Neural cell (in vitro differentiated cells): Measurements from ENCODE around the gene BMP2K. TPM values are rescaled to one million over a fixed set of nuclear protein-coding genes. Genes with fewer than 3 reads are reported as not detected.

ENCODE experiments used
- H2AFZ ChIP-seq: fragments of 200-600, 300-800 bp; sonication (generic), shearing (Covaris generic); 2 replicates; pipeline ENCODE4 v1.6.0; 2014; ENCODE audit warnings: low read depth, mild to moderate bottlenecking, antibody characterized with exemption, low read length, moderate library complexity
- H3F3A ChIP-seq: fragments of 200-600 bp; shearing (Covaris generic); 2 replicates; pipeline ENCODE4 v1.6.1; 2016; ENCODE audit warnings: mild to moderate bottlenecking, moderate library complexity, mixed read lengths, antibody characterized with exemption, low read length; ENCODE audit not compliant: insufficient read depth, poor library complexity, severe bottlenecking
- H3K27ac ChIP-seq: fragments of 200-600, 300-800 bp; sonication (generic), shearing (Covaris generic); 2 replicates; pipeline ENCODE4 v1.5.1; 2014; ENCODE audit warnings: mild to moderate bottlenecking, low read length, moderate library complexity
- H3K27me3 ChIP-seq: fragments of 300-800, 200-600 bp; sonication (generic), shearing (Covaris generic); 2 replicates; pipeline ENCODE4 v1.6.0; 2014; ENCODE audit warnings: mild to moderate bottlenecking, low read depth, low read length, moderate library complexity; ENCODE audit not compliant: insufficient read depth
- H3K36me3 ChIP-seq: fragments of 300-800, 200-600 bp; sonication (generic), shearing (Covaris generic); 2 replicates; pipeline ENCODE4 v1.5.1; 2014; ENCODE audit warnings: mild to moderate bottlenecking, antibody characterized with exemption, low read length, moderate library complexity; ENCODE audit not compliant: insufficient read depth
- H3K4me2 ChIP-seq: fragments of 300-800, 200-600 bp; sonication (generic), shearing (Covaris generic); 2 replicates; pipeline ENCODE4 v1.6.0; 2014; ENCODE audit warnings: mild to moderate bottlenecking, low read length
- H3K4me3 ChIP-seq: fragments of 300-800, 200-600 bp; sonication (generic), shearing (Covaris generic); 2 replicates; pipeline ENCODE4 v1.5.1; 2014; ENCODE audit warnings: mild to moderate bottlenecking, low read length, moderate library complexity
- H3K79me2 ChIP-seq: fragments of 200-600 bp; shearing (Covaris generic); replicated peaks from 2 replicates; pipeline ENCODE4 v1.6.0; 2014; ENCODE audit warnings: mild to moderate bottlenecking, low read length, moderate library complexity; ENCODE audit not compliant: insufficient read depth
- H3K9ac ChIP-seq: fragments of 300-800, 200-600 bp; sonication (generic), shearing (Covaris generic); 2 replicates; pipeline ENCODE4 v1.6.1; 2016; ENCODE audit warnings: mild to moderate bottlenecking, low read length, mixed read lengths
- H3K9me2 ChIP-seq: fragments of 200-600 bp; shearing (Covaris generic); 2 replicates; pipeline ENCODE4 v1.6.1; 2016; ENCODE audit warnings: mild to moderate bottlenecking, low read length, mixed read lengths; ENCODE audit not compliant: insufficient read depth
- H3K9me3 ChIP-seq: fragments of 200-600, 300-800 bp; sonication (generic), shearing (Covaris generic); 2 replicates; pipeline ENCODE4 v1.6.1; 2016; ENCODE audit warnings: mild to moderate bottlenecking, mixed run types, low read length, moderate library complexity, mixed read lengths
- H4K20me1 ChIP-seq: fragments of 200-600 bp; shearing (Covaris generic); 2 replicates; pipeline ENCODE4 v1.6.1; 2016; ENCODE audit warnings: mild to moderate bottlenecking, mixed run types; ENCODE audit not compliant: insufficient read depth
- CTCF ChIP-seq: fragments of 450-650 bp; IDR thresholded peaks from 2 replicates; pipeline ENCODE4 v1.5.1; 2014; ENCODE audit warnings: antibody characterized with exemption, mild to moderate bottlenecking, moderate library complexity; ENCODE audit not compliant: poor library complexity, severe bottlenecking
- EP300 ChIP-seq: fragments of 450-650 bp; conservative IDR thresholded peaks from 2 replicates; pipeline ENCODE4 v1.6.1; 2014; ENCODE audit warnings: antibody characterized with exemption, mild to moderate bottlenecking, moderate library complexity; ENCODE audit not compliant: poor library complexity, severe bottlenecking
- EZH2 ChIP-seq: fragments of 200-600, 300-800 bp; shearing (Covaris generic), sonication (generic); IDR thresholded peaks from 2 replicates; pipeline ENCODE4 v1.6.1; 2014; ENCODE audit warnings: antibody characterized with exemption, low read length, borderline replicate concordance, mild to moderate bottlenecking; ENCODE audit not compliant: insufficient read depth, poor library complexity, severe bottlenecking
- MXI1 ChIP-seq: fragments of 450-650 bp; conservative IDR thresholded peaks from 2 replicates; pipeline ENCODE4 v1.6.1; 2014; ENCODE audit warnings: antibody characterized with exemption, mild to moderate bottlenecking; ENCODE audit not compliant: poor library complexity, severe bottlenecking
- POLR2AphosphoS5 ChIP-seq: IDR thresholded peaks from 2 replicates; pipeline ENCODE4 v1.6.1; 2012
- RAD21 ChIP-seq: fragments of 450-650 bp; conservative IDR thresholded peaks from 2 replicates; pipeline ENCODE4 v1.6.1; 2014; ENCODE audit warnings: antibody characterized with exemption, mild to moderate bottlenecking, moderate library complexity
- REST ChIP-seq: IDR thresholded peaks from 2 replicates; pipeline ENCODE4 v1.6.1; 2012; ENCODE audit warnings: borderline replicate concordance
- SMC3 ChIP-seq: fragments of 450-650 bp; conservative IDR thresholded peaks from 2 replicates; pipeline ENCODE4 v1.6.1; 2014; ENCODE audit warnings: antibody characterized with exemption, mild to moderate bottlenecking, moderate library complexity; ENCODE audit not compliant: poor library complexity
- TAF1 ChIP-seq: IDR thresholded peaks from 2 replicates; pipeline ENCODE4 v1.6.1; 2012; ENCODE audit warnings: low read depth
- polyA plus RNA-seq: library from polyadenylated mRNA; depleted of rRNA; stranded (reverse); fragments of >200 nt; gene quantifications from 2 replicates; pipeline ENCODE4 v1.2.3, GENCODE V29; 2014

BMP2K gene
- polyA plus RNA-seq, 1 donor from 2014 or later = 14.7 TPM

GRCh38 chr4:78747475-78747922 lies 28.7 kb upstream of the BMP2K start:
- Histone ChIP-seq H3K9me3 (no peaks in the 10 kb centered on the region), H3K4me3 (no peak overlapping the region), H3K4me2 (no peak overlapping the region), H3K27me3 (no peaks in the 10 kb centered on the region), H3K27ac (no peak overlapping the region), H3K79me2 (no peaks in the 10 kb centered on the region), H2AFZ (no peak overlapping the region), H3K36me3 (no peaks in the 10 kb centered on the region), H3K9me2 (no peaks in the 10 kb centered on the region), H3F3A (no peaks in the 10 kb centered on the region), H4K20me1 (no peaks in the 10 kb centered on the region), H3K9ac (no peak overlapping the region)
- TF ChIP-seq TAF1 (no peak), MXI1 (no peak), EZH2 (no peak), POLR2AphosphoS5 (no peak), CTCF (no peak), RAD21 (no peak), SMC3 (no peak), REST (no peak), EP300 (no peak)

GRCh38 chr4:78748381-78748780 lies 27.8 kb upstream of the BMP2K start:
- Histone ChIP-seq H3K9ac (no peak overlapping the region), H2AFZ (no peak overlapping the region), H3F3A (no peaks in the 10 kb centered on the region), H3K4me2 (no peak overlapping the region), H3K27ac (no peak overlapping the region), H3K9me3 (no peaks in the 10 kb centered on the region), H3K79me2 (no peaks in the 10 kb centered on the region), H3K4me3 (no peak overlapping the region), H3K27me3 (no peaks in the 10 kb centered on the region), H4K20me1 (no peaks in the 10 kb centered on the region), H3K9me2 (no peaks in the 10 kb centered on the region), H3K36me3 (no peaks in the 10 kb centered on the region)
- TF ChIP-seq EZH2 (no peak), POLR2AphosphoS5 (no peak), MXI1 (no peak), RAD21 (no peak), SMC3 (no peak), EP300 (no peak), CTCF (no peak), REST (no peak), TAF1 (no peak)
